SKM-1 treated with dmso at 0.1 percent for 144 hours (cell line): Measurements from ENCODE around the gene THADA.

ENCODE experiments used
- DNase-seq: peaks from one replicate; lab custom pipeline; 2025; ENCODE audit not compliant: unreplicated experiment; lab: John Stamatoyannopoulos, UW

THADA gene

GRCh38 chr2:43329637-43330036 lies 266.2 kb downstream of the THADA start:
- DNase-seq: no peak

DNA sequence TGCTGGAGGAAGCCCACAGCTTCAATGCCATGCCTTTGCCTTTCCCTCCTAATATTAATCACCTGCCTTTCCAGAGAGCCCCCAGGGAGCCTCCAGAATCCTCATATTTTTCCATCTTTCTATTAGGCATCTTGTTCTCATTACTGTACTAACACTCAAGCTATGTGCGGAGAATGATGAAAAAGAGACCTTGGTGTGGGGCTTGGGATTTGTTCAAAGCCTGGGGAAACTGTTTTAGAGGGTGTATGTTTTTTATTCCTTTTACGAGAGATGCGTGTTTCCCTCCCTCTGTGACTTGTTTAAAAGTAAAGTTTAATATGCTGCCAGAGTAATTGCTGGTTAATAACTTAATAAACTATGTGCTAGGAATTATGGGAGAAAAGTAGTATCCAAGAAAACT lies 267.0 kb downstream of the THADA start:
- no peak for DNase-seq

GRCh38 chr2:43328133-43328532 lies 267.7 kb downstream of the THADA start:
- DNase-seq: no peak

DNA sequence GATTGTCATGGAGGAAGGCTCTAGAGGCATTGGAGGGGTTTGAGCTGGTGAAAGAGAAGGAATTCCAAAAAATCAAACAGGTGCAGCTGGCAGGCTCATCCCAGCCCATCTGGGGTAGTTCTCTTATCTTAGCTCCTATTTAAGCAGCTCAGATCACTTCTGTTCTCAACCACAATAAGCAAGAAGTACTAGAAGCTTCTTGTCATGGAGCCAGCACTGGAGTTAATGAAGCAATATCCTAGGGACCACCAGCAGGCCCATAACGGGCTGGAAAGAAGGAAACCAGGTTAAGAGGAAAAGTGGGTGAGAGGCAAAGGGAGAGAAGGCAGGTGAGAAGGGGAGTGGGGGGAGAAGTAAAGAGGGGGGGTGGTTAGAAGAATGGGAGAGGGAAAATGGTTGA lies 268.7 kb downstream of the THADA start:
- no peak for DNase-seq

GRCh38 chr2:43326101-43326825 lies 269.6 kb downstream of the THADA start:
- DNase-seq: no peak

GRCh38 chr2:43325107-43325811 lies 270.6 kb downstream of the THADA start:
- no peak for DNase-seq

GRCh38 chr2:43324259-43325106 lies 271.4 kb downstream of the THADA start:
- DNase-seq: no peak

DNA sequence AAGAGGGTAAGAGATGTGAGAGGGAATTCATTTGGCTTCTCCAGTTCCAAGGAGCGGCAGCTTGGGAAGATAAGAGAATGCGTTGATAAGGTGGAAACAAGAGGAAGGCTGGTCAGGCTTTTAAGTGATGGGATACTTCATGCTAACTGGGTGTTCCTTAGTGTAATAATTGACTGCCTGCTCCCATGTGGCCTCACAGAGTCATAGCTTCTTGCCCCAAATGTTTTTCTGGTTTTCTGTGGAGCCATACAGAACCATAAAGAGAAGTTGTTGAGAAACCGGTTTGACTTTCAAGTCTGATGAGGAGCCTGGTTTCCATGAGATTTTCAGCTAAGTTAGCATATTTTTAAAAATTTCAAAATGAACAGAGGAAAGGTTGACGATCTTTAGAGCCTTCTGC lies 272.0 kb downstream of the THADA start:
- no peak for DNase-seq

- no peak for DNase-seq
These were observed 274.4 kb downstream of the THADA start for GRCh38 chr2:43321446-43321845.

- DNase-seq: no peak
These were observed 276.3 kb downstream of the THADA start for GRCh38 chr2:43319541-43319940.

DNA sequence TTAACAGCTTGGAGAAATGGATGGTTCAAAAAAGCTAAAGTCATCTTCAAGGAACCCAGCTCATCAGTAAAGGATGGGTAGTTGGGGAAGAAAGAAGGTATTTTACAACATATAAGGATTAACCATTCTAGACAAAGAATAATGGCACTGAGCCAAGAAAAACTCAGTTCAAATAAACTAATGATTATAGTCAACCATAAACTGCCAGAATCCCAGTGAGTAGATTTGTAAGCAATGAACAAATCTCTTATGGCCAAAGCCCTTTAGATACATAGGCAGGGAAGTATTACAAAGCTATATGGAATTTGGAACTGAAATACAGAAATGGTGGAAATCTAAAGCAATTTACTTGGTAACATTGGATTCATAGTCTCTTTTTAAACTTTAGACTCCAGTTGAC lies 277.0 kb downstream of the THADA start:
- no peak for DNase-seq

DNA sequence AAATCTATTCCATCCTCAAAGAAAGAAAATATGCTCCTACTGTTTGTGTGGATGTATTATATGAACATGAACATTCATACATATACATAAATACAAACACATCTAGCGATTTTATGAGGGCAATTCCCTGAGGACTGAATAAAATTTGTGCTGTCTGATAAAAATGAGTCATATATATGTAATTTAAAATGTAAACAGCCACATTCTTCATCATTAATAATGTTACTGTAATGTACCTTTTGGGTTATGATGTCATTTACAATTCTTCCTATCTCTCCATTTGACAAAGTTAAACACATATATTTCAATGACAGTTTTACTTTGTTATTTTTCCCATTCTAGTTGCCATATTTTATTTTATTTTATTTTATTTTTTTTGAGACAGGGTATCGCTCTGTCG lies 278.2 kb downstream of the THADA start:
- DNase-seq: no peak

DNA sequence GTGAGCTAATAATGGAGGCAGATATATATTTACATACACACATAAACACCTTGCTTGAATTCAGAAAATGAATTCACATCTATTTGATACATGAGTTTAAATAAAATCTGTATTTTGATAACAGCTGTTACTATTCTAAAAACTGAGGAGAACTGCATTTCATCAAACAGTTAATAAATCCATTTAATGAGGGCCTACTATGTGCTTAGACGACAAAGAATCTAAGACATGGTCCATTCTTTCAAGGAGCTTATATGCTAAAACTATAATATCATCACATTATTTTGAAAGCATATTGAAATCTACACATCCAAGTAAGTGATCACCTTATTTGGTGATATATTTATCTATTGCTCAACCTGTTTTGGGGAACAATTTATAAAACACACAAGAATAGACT lies 278.6 kb downstream of the THADA start:
- no peak for DNase-seq

DNA sequence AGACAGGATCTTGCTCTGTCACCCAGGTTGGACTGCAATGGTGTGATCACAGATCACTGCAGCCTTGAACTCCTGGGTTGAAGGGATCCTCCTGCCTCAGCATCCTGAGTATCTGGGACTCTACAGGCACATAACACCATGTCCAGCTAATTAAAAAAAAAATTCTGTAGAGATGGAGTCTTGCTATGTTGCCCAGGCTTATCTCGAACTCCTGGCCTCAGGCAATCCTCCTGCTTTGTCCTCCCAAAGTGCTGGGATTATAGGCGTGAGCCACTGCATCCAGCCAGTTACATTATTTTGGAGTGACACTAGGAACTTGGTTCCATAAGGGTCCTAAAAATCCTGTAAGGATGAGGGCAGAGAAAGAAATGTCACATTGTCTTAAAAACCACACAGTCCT lies 280.4 kb downstream of the THADA start:
- no peak for DNase-seq

DNA sequence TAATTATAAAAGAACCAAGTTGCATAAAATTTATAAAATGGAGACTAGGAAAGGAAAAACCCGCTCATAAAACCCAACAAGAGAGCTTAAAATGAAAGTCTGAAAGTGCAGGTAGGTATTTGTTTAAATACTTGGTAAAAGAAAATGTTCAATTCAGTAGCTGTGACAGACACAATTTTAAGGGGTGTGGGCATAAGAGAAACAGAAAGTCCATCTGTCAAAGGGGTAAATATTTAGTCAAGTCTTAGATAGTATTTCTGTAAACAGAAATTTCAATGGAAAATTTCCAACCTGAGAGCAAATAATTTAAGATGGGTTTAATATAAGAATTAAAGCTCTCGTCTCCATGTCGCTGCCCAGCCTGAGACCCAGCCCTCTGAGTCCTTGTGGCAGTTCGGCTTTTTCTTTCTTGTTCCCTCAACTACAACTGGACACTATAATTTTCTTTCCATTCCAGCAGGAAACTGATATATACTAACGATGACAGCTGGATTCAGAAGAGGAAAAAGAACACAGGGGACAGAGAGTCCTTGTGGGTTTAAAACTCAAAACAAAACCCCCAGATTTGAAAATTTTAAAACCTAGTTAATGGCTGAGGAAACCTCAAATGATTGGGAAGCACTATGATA lies 281.4 kb downstream of the THADA start:
- no peak for DNase-seq

- no peak for DNase-seq
These were observed 282.2 kb downstream of the THADA start for GRCh38 chr2:43313642-43314017.

GRCh38 chr2:43312755-43313641 lies 282.8 kb downstream of the THADA start:
- no peak for DNase-seq

DNA sequence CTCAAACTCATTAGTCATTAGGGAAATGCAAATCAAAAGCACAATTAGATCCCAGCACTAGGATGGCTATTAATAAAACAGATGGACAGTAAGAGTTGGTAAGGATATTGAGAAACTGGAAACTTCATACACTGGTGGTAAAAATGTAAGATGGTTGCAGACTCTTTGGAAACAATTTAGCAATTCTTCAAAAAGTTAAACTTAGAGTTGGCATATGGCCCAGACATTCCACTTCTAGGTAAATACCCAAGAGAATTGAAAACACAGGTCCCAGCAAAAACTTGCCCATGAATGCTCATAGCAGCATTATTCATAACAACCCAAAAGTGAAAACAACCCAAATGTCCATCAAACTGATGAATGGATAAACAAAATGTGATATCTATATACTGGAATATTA lies 284.6 kb downstream of the THADA start:
- DNase-seq: no peak

DNA sequence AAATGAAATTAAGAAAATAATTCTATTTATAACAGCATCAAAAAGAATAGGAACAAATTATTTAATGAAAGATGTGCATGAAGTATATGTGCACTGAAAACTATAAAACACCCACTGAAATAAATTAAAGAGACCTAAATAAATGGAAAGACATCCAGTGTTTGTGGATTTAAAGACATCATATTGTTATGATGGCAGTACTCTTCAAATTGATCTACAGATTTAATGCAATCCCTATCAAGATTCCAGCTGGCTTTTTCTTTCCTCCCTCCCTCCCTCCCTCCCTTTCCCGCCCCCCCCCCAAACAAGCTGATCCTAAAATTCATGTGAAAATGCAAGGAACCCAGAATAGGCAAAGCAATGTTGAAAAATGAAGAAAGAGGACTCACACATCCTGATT lies 285.9 kb downstream of the THADA start:
- no peak for DNase-seq

DNA sequence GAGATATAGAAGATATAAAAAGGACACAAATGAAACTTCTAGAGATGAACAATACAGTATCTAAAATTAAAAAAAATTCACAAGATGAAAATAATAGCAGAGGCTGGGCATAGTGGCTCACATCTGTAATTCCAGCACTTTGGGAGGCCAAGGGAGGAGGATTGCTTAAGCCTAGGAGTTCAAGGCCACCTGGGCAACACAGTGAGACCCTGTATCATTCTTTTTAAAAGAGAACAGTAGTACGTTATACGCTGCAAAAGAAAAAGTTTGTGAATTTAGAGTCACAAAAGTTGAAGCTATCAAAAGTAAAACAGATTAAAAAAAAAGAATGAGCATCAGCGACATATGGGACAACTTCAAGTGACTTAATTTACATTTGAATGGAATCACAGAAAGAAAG lies 287.9 kb downstream of the THADA start:
- DNase-seq: no peak

DNA sequence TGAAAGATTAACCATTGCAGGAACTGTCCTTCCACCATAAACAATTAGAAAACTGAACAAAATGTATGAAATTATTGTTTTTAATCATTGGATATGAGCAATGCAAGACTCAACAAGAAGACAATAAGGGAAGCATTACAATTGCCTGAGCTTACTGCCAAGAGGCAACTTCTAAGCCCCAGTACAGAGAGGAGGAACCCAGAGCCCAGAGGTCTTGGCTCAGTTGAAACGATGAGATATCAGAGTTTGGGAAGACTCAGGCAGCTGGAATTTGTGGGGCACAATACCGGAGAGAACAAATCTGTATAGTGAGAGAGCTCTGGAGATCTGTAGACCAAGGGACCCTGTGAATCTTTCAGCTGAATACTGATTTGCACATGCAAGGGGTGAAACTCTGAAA lies 288.8 kb downstream of the THADA start:
- no peak for DNase-seq
